ENCODE results near the gene FGD6. TPM values are rescaled to one million over a fixed set of nuclear protein-coding genes. Genes with fewer than 3 reads are reported as not detected.

The FGD6 gene
- total RNA-seq, 1 experiment from 2014 or later, result 18.2 TPM

DNA sequence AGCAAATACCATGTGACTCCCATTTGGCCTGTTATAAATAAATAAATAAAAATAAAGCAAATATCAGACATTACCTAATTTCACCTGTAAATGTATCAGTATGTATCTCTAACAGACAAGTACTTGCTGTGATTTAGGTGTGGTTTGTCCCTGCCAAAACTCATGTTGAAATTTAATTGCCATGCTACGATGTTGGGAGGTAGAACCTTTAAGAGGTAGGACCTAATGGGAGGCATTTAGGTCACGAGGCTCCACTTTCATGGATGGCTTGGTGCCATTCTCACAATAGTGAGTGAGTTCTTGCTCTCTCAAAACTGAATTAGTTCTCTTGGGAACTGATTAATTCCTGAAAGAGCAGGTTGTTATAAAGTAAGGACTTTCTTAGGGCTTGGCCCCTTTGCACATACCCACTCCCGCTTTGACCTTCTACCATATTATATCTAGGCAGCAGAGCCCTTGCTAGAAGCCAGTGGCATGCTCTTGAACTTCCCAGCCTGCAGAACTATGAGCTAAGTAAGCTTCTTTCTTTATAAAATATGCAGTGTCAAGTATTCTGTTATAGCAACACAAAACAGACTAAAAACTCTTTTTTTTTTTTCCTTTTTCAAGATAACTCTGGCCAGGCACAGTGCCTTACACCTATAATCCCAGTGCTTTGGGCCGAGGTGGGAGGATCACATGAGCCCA is 26.4 kb upstream of the FGD6 start (continued):
- TF ChIP-seq, protein P1, sequence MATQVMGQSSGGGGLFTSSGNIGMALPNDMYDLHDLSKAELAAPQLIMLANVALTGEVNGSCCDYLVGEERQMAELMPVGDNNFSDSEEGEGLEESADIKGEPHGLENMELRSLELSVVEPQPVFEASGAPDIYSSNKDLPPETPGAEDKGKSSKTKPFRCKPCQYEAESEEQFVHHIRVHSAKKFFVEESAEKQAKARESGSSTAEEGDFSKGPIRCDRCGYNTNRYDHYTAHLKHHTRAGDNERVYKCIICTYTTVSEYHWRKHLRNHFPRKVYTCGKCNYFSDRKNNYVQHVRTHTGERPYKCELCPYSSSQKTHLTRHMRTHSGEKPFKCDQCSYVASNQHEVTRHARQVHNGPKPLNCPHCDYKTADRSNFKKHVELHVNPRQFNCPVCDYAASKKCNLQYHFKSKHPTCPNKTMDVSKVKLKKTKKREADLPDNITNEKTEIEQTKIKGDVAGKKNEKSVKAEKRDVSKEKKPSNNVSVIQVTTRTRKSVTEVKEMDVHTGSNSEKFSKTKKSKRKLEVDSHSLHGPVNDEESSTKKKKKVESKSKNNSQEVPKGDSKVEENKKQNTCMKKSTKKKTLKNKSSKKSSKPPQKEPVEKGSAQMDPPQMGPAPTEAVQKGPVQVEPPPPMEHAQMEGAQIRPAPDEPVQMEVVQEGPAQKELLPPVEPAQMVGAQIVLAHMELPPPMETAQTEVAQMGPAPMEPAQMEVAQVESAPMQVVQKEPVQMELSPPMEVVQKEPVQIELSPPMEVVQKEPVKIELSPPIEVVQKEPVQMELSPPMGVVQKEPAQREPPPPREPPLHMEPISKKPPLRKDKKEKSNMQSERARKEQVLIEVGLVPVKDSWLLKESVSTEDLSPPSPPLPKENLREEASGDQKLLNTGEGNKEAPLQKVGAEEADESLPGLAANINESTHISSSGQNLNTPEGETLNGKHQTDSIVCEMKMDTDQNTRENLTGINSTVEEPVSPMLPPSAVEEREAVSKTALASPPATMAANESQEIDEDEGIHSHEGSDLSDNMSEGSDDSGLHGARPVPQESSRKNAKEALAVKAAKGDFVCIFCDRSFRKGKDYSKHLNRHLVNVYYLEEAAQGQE (IDR thresholded peaks at IDR 0.05; ENCODE audit: low read depth), result no peak

DNA sequence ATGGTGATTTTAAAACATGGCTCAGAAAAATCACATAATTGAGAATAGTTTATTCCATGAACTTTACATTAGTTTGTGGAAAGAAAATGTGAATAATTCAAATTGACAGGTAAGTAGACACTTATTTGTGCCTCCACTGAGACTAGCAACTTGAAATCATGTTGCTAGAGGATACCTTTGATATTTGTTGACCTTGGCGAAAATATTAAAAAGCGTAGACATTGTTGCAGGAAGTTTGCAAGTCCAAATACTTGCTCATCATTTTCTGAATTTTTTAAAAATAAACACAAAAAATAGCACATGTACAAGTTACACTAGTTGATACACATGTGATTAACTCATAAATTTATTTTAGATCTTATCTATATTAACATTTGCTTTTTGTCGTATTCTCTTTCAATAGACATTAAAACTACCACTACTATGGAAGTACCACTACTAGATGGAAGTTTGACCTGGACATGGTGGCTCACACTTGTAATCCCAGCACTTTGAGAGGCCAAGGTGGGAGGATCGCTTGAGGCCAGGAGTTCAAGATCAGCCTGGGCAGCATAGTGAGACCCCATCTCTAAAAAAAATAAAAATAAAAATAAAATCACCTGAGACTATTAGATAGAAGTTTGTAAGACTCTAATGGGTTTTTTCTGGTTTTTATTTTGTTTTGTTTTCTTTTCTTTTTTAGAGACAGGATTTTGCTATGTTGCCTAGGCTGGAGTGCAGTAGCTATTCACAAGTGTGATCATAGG is 24.7 kb upstream of the FGD6 start:
- no peaks in the 10 kb centered on the region; a peak in 1 of 4 replicates for H3K4me1 ChIP-seq (ENCODE audit: control insufficient read depth in 1 of 2, insufficient read depth in 2 of 2, low read length in 2 of 2)
- ATAC-seq (no peak), DNase-seq (ENCODE audit: low read depth, low spot score) (no peak)
- H3K27me3 ChIP-seq (ENCODE audit: insufficient read depth, low read length), result no peaks in the 10 kb centered on the region
- H3K9ac ChIP-seq (ENCODE audit: low read length), result no peak overlapping the region
- 0 out of 2 replicates have a peak, but pooled peaks cover 13% of the 10 kb centered on the region for H4K20me1 ChIP-seq (ENCODE audit: insufficient read depth)
- H2AFZ ChIP-seq (ENCODE audit: low read depth, low read length, poor library complexity, severe bottlenecking), result no peak overlapping the region
- H3K9me3 ChIP-seq (ENCODE audit: control insufficient read depth in 1 of 2, insufficient read depth in 1 of 2, low read depth in 1 of 2, low read length in 2 of 2), result no peaks in the 10 kb centered on the region
- RAD21 ChIA-PET (ENCODE audit: low non-redundant PET in 1 of 2, low total read pairs in 2 of 2, uncharacterized antibody in 2 of 2, unreplicated experiment in 2 of 2), result no interaction called here
- CTCF ChIA-PET, result no interaction called here
- intact Hi-C loops (cut with micrococcal nuclease), result no loop called here
- BruUV-seq (replicated peaks), result no TSS peak
- peaks cover 98% of the 10 kb centered on the region for H3K79me2 ChIP-seq (ENCODE audit: insufficient read depth, low read length)
- POLR2A ChIA-PET, result no interaction called here
- no peak overlapping the region for H3K4me3 ChIP-seq (replicated peaks in 1 of 2; ENCODE audit: low read depth in 1 of 2, low read length in 2 of 2)
- no peaks in the 10 kb centered on the region for H3K36me3 ChIP-seq (ENCODE audit: control insufficient read depth in 1 of 2, insufficient read depth in 2 of 2, low read length in 2 of 2)
- no peaks in the 10 kb centered on the region for H3K9me2 ChIP-seq (ENCODE audit: insufficient read depth)
- H3K27ac ChIP-seq (ENCODE audit: low read depth, low read length), result no peak overlapping the region
- H3K4me2 ChIP-seq (ENCODE audit: low read length), result no peak overlapping the region
- TF ChIP-seq EZH2 (IDR thresholded peaks at IDR 0.05) (no peak), EGR1 (IDR thresholded peaks at IDR 0.05; ENCODE audit: low read depth) (no peak), SP1 (IDR thresholded peaks at IDR 0.05; ENCODE audit: low read depth) (no peak), POLR2AphosphoS5 (IDR thresholded peaks at IDR 0.05; ENCODE audit: low read depth, low read length) (no peak), CEBPB (IDR thresholded peaks at IDR 0.05; ENCODE audit: low read depth) (no peak), FOSL1 (IDR thresholded peaks at IDR 0.05; ENCODE audit: low read depth) (no peak), TCF7L2 (IDR thresholded peaks at IDR 0.05; ENCODE audit: borderline replicate concordance, extremely low read depth, insufficient read depth, insufficient read length) (no peak), JUND (IDR thresholded peaks at IDR 0.05) (no peak), ELF1 (IDR thresholded peaks at IDR 0.05; ENCODE audit: borderline replicate concordance, low read depth) (no peak), RAD21 (IDR thresholded peaks at IDR 0.05; ENCODE audit: low read depth) (no peak), ZFX (IDR thresholded peaks at IDR 0.05) (no peak), ZNF274 (IDR thresholded peaks at IDR 0.05; ENCODE audit: low read depth, low read length) (no peak)
- TF ChIP-seq, protein P1 (IDR thresholded peaks at IDR 0.05; ENCODE audit: low read depth), result no peak
- TF ChIP-seq, protein P2, sequence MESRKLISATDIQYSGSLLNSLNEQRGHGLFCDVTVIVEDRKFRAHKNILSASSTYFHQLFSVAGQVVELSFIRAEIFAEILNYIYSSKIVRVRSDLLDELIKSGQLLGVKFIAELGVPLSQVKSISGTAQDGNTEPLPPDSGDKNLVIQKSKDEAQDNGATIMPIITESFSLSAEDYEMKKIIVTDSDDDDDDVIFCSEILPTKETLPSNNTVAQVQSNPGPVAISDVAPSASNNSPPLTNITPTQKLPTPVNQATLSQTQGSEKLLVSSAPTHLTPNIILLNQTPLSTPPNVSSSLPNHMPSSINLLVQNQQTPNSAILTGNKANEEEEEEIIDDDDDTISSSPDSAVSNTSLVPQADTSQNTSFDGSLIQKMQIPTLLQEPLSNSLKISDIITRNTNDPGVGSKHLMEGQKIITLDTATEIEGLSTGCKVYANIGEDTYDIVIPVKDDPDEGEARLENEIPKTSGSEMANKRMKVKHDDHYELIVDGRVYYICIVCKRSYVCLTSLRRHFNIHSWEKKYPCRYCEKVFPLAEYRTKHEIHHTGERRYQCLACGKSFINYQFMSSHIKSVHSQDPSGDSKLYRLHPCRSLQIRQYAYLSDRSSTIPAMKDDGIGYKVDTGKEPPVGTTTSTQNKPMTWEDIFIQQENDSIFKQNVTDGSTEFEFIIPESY (IDR thresholded peaks at IDR 0.05; ENCODE audit: extremely low read depth, insufficient replicate concordance, low read length), result no peak
